Caki2 (cell line): Measurements from ENCODE around the gene POLQ. TPM values are rescaled to one million over a fixed set of nuclear protein-coding genes. Genes with fewer than 3 reads are reported as not detected.

Experiments used
- total RNA-seq: library from RNA; depleted of rRNA; stranded (reverse); fragments of >200 nt; shearing (Covaris generic); gene quantifications from 2 replicates; pipeline ENCODE4 v1.2.3, GENCODE V29; 2014; ENCODE audit warnings: low replicate concordance; rRNA removed

The POLQ gene
- total RNA-seq, 1 experiment from 2014 or later: 3.0 TPM

Other genes with a start within 250 kb of the POLQ start
- not detected in 2 replicates for gene ARGFX, start 22.0 kb upstream of the POLQ start, total RNA-seq
- gene FBXO40, start 47.4 kb upstream of the POLQ start, total RNA-seq: not detected in 2 replicates
- gene HCLS1, start 114.9 kb upstream of the POLQ start, total RNA-seq: not detected in 2 replicates
- 3.9 and 5.0 TPM in 2 replicates for gene GOLGB1, start 203.8 kb upstream of the POLQ start, total RNA-seq